HG03457 (cell line): Measurements from ENCODE around the gene DOK7.

Experiments used
- ATAC-seq: cut with Tn5 transposase; IDR thresholded peaks from one replicate; pipeline ENCODE4 v1.9.1; 2021; ENCODE audit warnings: moderate number of reproducible peaks; ENCODE audit not compliant: unreplicated experiment

DOK7 gene

GRCh38 chr4:3462321-3462789 is 751 bp upstream of the DOK7 start:
- no peak for ATAC-seq

- ATAC-seq = no peak
Measured at GRCh38 chr4:3463556-3464348, 646 bp downstream of the DOK7 start.

- ATAC-seq = no peak
Measured at GRCh38 chr4:3464349-3464905, 1.3 kb downstream of the DOK7 start.

GRCh38 chr4:3464911-3465697 is 2.0 kb downstream of the DOK7 start:
- ATAC-seq = no peak

- ATAC-seq = no peak
Measured at GRCh38 chr4:3465698-3466671, 2.9 kb downstream of the DOK7 start.

- no peak for ATAC-seq
Measured at GRCh38 chr4:3466691-3467600, 3.8 kb downstream of the DOK7 start.

- no peak for ATAC-seq
Measured at GRCh38 chr4:3467601-3468031, 4.5 kb downstream of the DOK7 start.

- no peak for ATAC-seq
Measured at GRCh38 chr4:3468154-3468553, 5.0 kb downstream of the DOK7 start.

GRCh38 chr4:3468804-3469203 is 5.7 kb downstream of the DOK7 start:
- no peak for ATAC-seq

GRCh38 chr4:3469386-3470243 is 6.5 kb downstream of the DOK7 start:
- ATAC-seq = no peak

GRCh38 chr4:3470244-3471097 is 7.4 kb downstream of the DOK7 start:
- no peak for ATAC-seq

GRCh38 chr4:3471098-3471760 is 8.1 kb downstream of the DOK7 start:
- ATAC-seq = no peak

- ATAC-seq = no peak
Measured at GRCh38 chr4:3471886-3472285, 8.8 kb downstream of the DOK7 start.

GRCh38 chr4:3472411-3473141 is 9.5 kb downstream of the DOK7 start:
- no peak for ATAC-seq

- no peak for ATAC-seq
Measured at GRCh38 chr4:3473181-3473950, 10.3 kb downstream of the DOK7 start.
